ENCODE measurements around the gene AMBRA1.

AMBRA1 gene

GRCh38 chr11:46498968-46499367, 94.9 kb downstream of the AMBRA1 start:
- Histone ChIP-seq H3K4me2 (ENCODE audit: insufficient read depth, low read length) (no peak overlapping the region), H3K4me1 (ENCODE audit: insufficient read depth, low read length) (no peaks in the 10 kb centered on the region), H2AFZ (ENCODE audit: low read depth, low read length) (no peak overlapping the region), H3K36me3 (ENCODE audit: insufficient read depth, low read length) (peaks cover 69% of the 10 kb centered on the region), H3K9me3 (ENCODE audit: insufficient read depth, low read length, severe bottlenecking) (no peaks in the 10 kb centered on the region), H3K4me3 (ENCODE audit: low read depth in 1 of 2, low read length in 2 of 2) (no peak overlapping the region), H3K27me3 (ENCODE audit: insufficient read depth, low read length, poor library complexity) (no peaks in the 10 kb centered on the region), H3K27ac (ENCODE audit: low read length) (no peak overlapping the region), H4K20me1 (ENCODE audit: insufficient read depth, low read length) (peaks cover 10% of the 10 kb centered on the region; the same call in 1 of the 2 replicates), H3K79me2 (ENCODE audit: insufficient read depth, low read length) (peaks cover 8% of the 10 kb centered on the region), H3K9ac (ENCODE audit: low read depth, low read length) (no peak overlapping the region)
- DNase-seq (no peak), ATAC-seq (ENCODE audit: insufficient read depth, low read depth) (no peak)
- TF ChIP-seq CTCF (IDR thresholded peaks at IDR 0.05; ENCODE audit: borderline replicate concordance, extremely low read depth, low read length, poor library complexity, severe bottlenecking) (no peak), EZH2 (IDR thresholded peaks at IDR 0.05; ENCODE audit: borderline replicate concordance, low read depth, low read length, severe bottlenecking) (no peak)

- ATAC-seq (ENCODE audit: insufficient read depth, low read depth): no peak
- Histone ChIP-seq H3K36me3 (ENCODE audit: insufficient read depth, low read length) (peaks cover 70% of the 10 kb centered on the region), H3K9ac (ENCODE audit: low read depth, low read length) (no peak overlapping the region), H3K9me3 (ENCODE audit: insufficient read depth, low read length, severe bottlenecking) (no peaks in the 10 kb centered on the region), H3K27me3 (ENCODE audit: insufficient read depth, low read length, poor library complexity) (no peaks in the 10 kb centered on the region), H4K20me1 (ENCODE audit: insufficient read depth, low read length) (peaks cover 10% of the 10 kb centered on the region; the same call in 1 of the 2 replicates), H3K4me2 (ENCODE audit: insufficient read depth, low read length) (no peak overlapping the region), H3K79me2 (ENCODE audit: insufficient read depth, low read length) (peaks cover 8% of the 10 kb centered on the region), H2AFZ (ENCODE audit: low read depth, low read length) (no peak overlapping the region), H3K27ac (ENCODE audit: low read length) (no peak overlapping the region), H3K4me1 (ENCODE audit: insufficient read depth, low read length) (no peaks in the 10 kb centered on the region), H3K4me3 (ENCODE audit: low read depth in 1 of 2, low read length in 2 of 2) (no peak overlapping the region)
- TF ChIP-seq EZH2 (IDR thresholded peaks at IDR 0.05; ENCODE audit: borderline replicate concordance, low read depth, low read length, severe bottlenecking) (no peak), CTCF (IDR thresholded peaks at IDR 0.05; ENCODE audit: borderline replicate concordance, extremely low read depth, low read length, poor library complexity, severe bottlenecking) (no peak)
- DNase-seq: no peak
Measured at GRCh38 chr11:46498179-46498578, 95.6 kb downstream of the AMBRA1 start.

GRCh38 chr11:46497498-46497897, 96.3 kb downstream of the AMBRA1 start:
- ATAC-seq (ENCODE audit: insufficient read depth, low read depth) (no peak), DNase-seq (no peak)
- Histone ChIP-seq H4K20me1 (ENCODE audit: insufficient read depth, low read length) (peaks cover 10% of the 10 kb centered on the region; the same call in 1 of the 2 replicates), H3K4me3 (ENCODE audit: low read depth in 1 of 2, low read length in 2 of 2) (no peak overlapping the region), H3K9ac (ENCODE audit: low read depth, low read length) (no peak overlapping the region), H3K4me1 (ENCODE audit: insufficient read depth, low read length) (no peaks in the 10 kb centered on the region), H2AFZ (ENCODE audit: low read depth, low read length) (no peak overlapping the region), H3K27ac (ENCODE audit: low read length) (no peak overlapping the region), H3K4me2 (ENCODE audit: insufficient read depth, low read length) (no peak overlapping the region), H3K9me3 (ENCODE audit: insufficient read depth, low read length, severe bottlenecking) (no peaks in the 10 kb centered on the region), H3K79me2 (ENCODE audit: insufficient read depth, low read length) (peaks cover 8% of the 10 kb centered on the region), H3K36me3 (ENCODE audit: insufficient read depth, low read length) (peaks cover 73% of the 10 kb centered on the region), H3K27me3 (ENCODE audit: insufficient read depth, low read length, poor library complexity) (no peaks in the 10 kb centered on the region)
- no peak for TF ChIP-seq CTCF (IDR thresholded peaks at IDR 0.05; ENCODE audit: borderline replicate concordance, extremely low read depth, low read length, poor library complexity, severe bottlenecking)
- TF ChIP-seq EZH2 (IDR thresholded peaks at IDR 0.05; ENCODE audit: borderline replicate concordance, low read depth, low read length, severe bottlenecking): no peak

- no peak for DNase-seq
- no peak overlapping the region for H2AFZ ChIP-seq (ENCODE audit: low read depth, low read length)
- no peaks in the 10 kb centered on the region for H3K27me3 ChIP-seq (ENCODE audit: insufficient read depth, low read length, poor library complexity)
- no peak overlapping the region for H3K4me3 ChIP-seq (ENCODE audit: low read depth in 1 of 2, low read length in 2 of 2)
- H3K4me2 ChIP-seq (ENCODE audit: insufficient read depth, low read length): no peak overlapping the region
- no peak for TF ChIP-seq EZH2 (IDR thresholded peaks at IDR 0.05; ENCODE audit: borderline replicate concordance, low read depth, low read length, severe bottlenecking)
- 0 out of 2 replicates have a peak, but pooled peaks cover 4% of the 10 kb centered on the region for H3K4me1 ChIP-seq (ENCODE audit: insufficient read depth, low read length)
- H3K36me3 ChIP-seq (ENCODE audit: insufficient read depth, low read length): peaks cover 88% of the 10 kb centered on the region
- H3K9ac ChIP-seq (ENCODE audit: low read depth, low read length): no peak overlapping the region
- H3K27ac ChIP-seq (ENCODE audit: low read length): no peak overlapping the region
- H3K79me2 ChIP-seq (ENCODE audit: insufficient read depth, low read length): peaks cover 9% of the 10 kb centered on the region; the same call in 1 of the 2 replicates
- ATAC-seq (ENCODE audit: insufficient read depth, low read depth): no peak
- H4K20me1 ChIP-seq (ENCODE audit: insufficient read depth, low read length): peaks cover 9% of the 10 kb centered on the region; the same call in 1 of the 2 replicates
- no peaks in the 10 kb centered on the region for H3K9me3 ChIP-seq (ENCODE audit: insufficient read depth, low read length, severe bottlenecking)
Measured at GRCh38 chr11:46493791-46494190, 100.0 kb downstream of the AMBRA1 start.
